Osteoblast (primary cell): ENCODE measurements around the gene PLA2G10. TPM values are rescaled to one million over a fixed set of nuclear protein-coding genes. Genes with fewer than 3 reads are reported as not detected.

Experiments used
- DNase-seq: peaks from one replicate; pipeline ENCODE4 v3.0.0; 2011; ENCODE audit warnings: low spot score, mixed read lengths; ENCODE audit not compliant: insufficient read length; ENCODE audit errors: missing footprints
- H2AFZ ChIP-seq: 2 replicates; pipeline ENCODE4 v1.6.0; 2011; ENCODE audit warnings: mild to moderate bottlenecking, low read length
- H3K27ac ChIP-seq: 2 replicates; pipeline ENCODE4 v1.5.1; 2011; ENCODE audit warnings: mild to moderate bottlenecking, low read depth, low read length, moderate library complexity
- H3K27me3 ChIP-seq: 2 replicates; pipeline ENCODE4 v1.6.0; 2012; ENCODE audit warnings: mild to moderate bottlenecking, control low read depth, inconsistent platforms, low read length, moderate library complexity; ENCODE audit not compliant: insufficient read depth
- H3K36me3 ChIP-seq: 2 replicates; pipeline ENCODE4 v1.5.1; 2011; ENCODE audit warnings: mild to moderate bottlenecking, low read length, control low read depth, moderate library complexity; ENCODE audit not compliant: insufficient read depth
- H3K4me1 ChIP-seq: 2 replicates; pipeline ENCODE4 v1.5.1; 2011; ENCODE audit warnings: mild to moderate bottlenecking, low read length, control low read depth, moderate library complexity; ENCODE audit not compliant: insufficient read depth
- H3K4me2 ChIP-seq: 2 replicates; pipeline ENCODE4 v1.6.0; 2011; ENCODE audit warnings: mild to moderate bottlenecking, low read length; ENCODE audit not compliant: insufficient read depth
- H3K4me3 ChIP-seq: fragments of 200-600 bp; sonication (generic); 3 replicates; pipeline ENCODE4 v1.5.1; 2012; ENCODE audit warnings: mild to moderate bottlenecking, low read length, inconsistent platforms; ENCODE audit not compliant: insufficient read depth
- H3K79me2 ChIP-seq: 2 replicates; pipeline ENCODE4 v1.6.0; 2012; ENCODE audit warnings: mild to moderate bottlenecking, low read length, control low read depth, inconsistent platforms; ENCODE audit not compliant: insufficient read depth
- H3K9me3 ChIP-seq: 2 replicates; pipeline ENCODE4 v1.5.1; 2011; ENCODE audit warnings: low read depth, low read length, control low read depth
- H4K20me1 ChIP-seq: 2 replicates; pipeline ENCODE4 v1.6.0; 2012; ENCODE audit warnings: mild to moderate bottlenecking, low read length, control low read depth; ENCODE audit not compliant: insufficient read depth
- CTCF ChIP-seq: IDR thresholded peaks from 2 replicates; pipeline ENCODE4 v1.5.1; 2011; ENCODE audit warnings: mild to moderate bottlenecking, low read depth, low read length, moderate library complexity; ENCODE audit errors: extremely low read depth
- total RNA-seq: library from RNA; depleted of rRNA; stranded (reverse); fragments of >200 nt; gene quantifications from 2 replicates; pipeline ENCODE4 v1.2.3, GENCODE V29; 2012

The PLA2G10 gene
- total RNA-seq, 1 donor, result not detected

GRCh38 chr16:14669776-14670175 is 24.3 kb downstream of the PLA2G10 start:
- peak; percentile 47 for DNase-seq
- Histone ChIP-seq H2AFZ (no peak overlapping the region), H3K4me3 (no peak overlapping the region), H3K4me2 (no peak overlapping the region), H3K27ac (no peak overlapping the region), H4K20me1 (no peaks in the 10 kb centered on the region), H3K9me3 (no peaks in the 10 kb centered on the region), H3K27me3 (no peaks in the 10 kb centered on the region), H3K4me1 (no peaks in the 10 kb centered on the region), H3K79me2 (no peaks in the 10 kb centered on the region), H3K36me3 (peaks cover 27% of the 10 kb centered on the region)
- no peak for TF ChIP-seq CTCF

- H3K4me1 ChIP-seq, result no peaks in the 10 kb centered on the region
- no peak for DNase-seq
- no peaks in the 10 kb centered on the region for H3K27me3 ChIP-seq
- H4K20me1 ChIP-seq, result no peaks in the 10 kb centered on the region
- no peaks in the 10 kb centered on the region for H3K79me2 ChIP-seq
- TF ChIP-seq CTCF, result no peak
- no peak overlapping the region for H3K4me3 ChIP-seq
- no peaks in the 10 kb centered on the region for H3K9me3 ChIP-seq
- no peak overlapping the region for H3K27ac ChIP-seq
- H3K4me2 ChIP-seq, result no peak overlapping the region
- no peak overlapping the region for H2AFZ ChIP-seq
- peaks cover 37% of the 10 kb centered on the region for H3K36me3 ChIP-seq
These were observed 25.4 kb downstream of the PLA2G10 start for GRCh38 chr16:14668556-14669223.

GRCh38 chr16:14667347-14668266 is 26.5 kb downstream of the PLA2G10 start:
- no peaks in the 10 kb centered on the region for H3K27me3 ChIP-seq
- no peaks in the 10 kb centered on the region for H3K4me1 ChIP-seq
- H2AFZ ChIP-seq, result no peak overlapping the region
- peaks cover 45% of the 10 kb centered on the region for H3K36me3 ChIP-seq
- DNase-seq, result peak; percentile 19
- H4K20me1 ChIP-seq, result no peaks in the 10 kb centered on the region
- no peak overlapping the region for H3K27ac ChIP-seq
- no peaks in the 10 kb centered on the region for H3K9me3 ChIP-seq
- no peak overlapping the region for H3K4me2 ChIP-seq
- H3K79me2 ChIP-seq, result no peaks in the 10 kb centered on the region
- TF ChIP-seq CTCF, result no peak
- no peak overlapping the region for H3K4me3 ChIP-seq

- H3K9me3 ChIP-seq, result no peaks in the 10 kb centered on the region
- TF ChIP-seq CTCF, result no peak
- no peaks in the 10 kb centered on the region for H3K79me2 ChIP-seq
- H4K20me1 ChIP-seq, result no peaks in the 10 kb centered on the region
- no peak overlapping the region for H2AFZ ChIP-seq
- DNase-seq, result no peak
- H3K27me3 ChIP-seq, result no peaks in the 10 kb centered on the region
- no peak overlapping the region for H3K4me3 ChIP-seq
- H3K27ac ChIP-seq, result no peak overlapping the region
- no peak overlapping the region for H3K4me2 ChIP-seq
- no peaks in the 10 kb centered on the region for H3K4me1 ChIP-seq
- H3K36me3 ChIP-seq, result peaks cover 46% of the 10 kb centered on the region
These were observed 36.0 kb downstream of the PLA2G10 start for GRCh38 chr16:14658063-14658462.
